K562 (cell line): ENCODE measurements around the gene SRSF9. TPM values are rescaled to one million over a fixed set of nuclear protein-coding genes. Genes with fewer than 3 reads are reported as not detected.

ENCODE experiments used
- CEBPB ChIP-seq: fragments of 450-650 bp; IDR thresholded peaks from 2 replicates; pipeline ENCODE4 v1.6.1; 2016; ENCODE audit warnings: missing genetic modification characterization, missing compliant biosample characterization
- CLOCK ChIP-seq: fragments of 250-450 bp; sonication (Bioruptor Pico); IDR thresholded peaks from 2 replicates; pipeline ENCODE4 v1.4.0; 2020; ENCODE audit warnings: mild to moderate bottlenecking, moderate library complexity, borderline replicate concordance
- EGR1 ChIP-seq: fragments of 450-650 bp; conservative IDR thresholded peaks from 2 replicates; pipeline ENCODE4 v1.6.1; 2017; ENCODE audit warnings: mild to moderate bottlenecking
- HDAC8 ChIP-seq: fragments of 450-650 bp; IDR thresholded peaks from 2 replicates; pipeline ENCODE4 v1.6.1; 2016; ENCODE audit warnings: mild to moderate bottlenecking, missing genetic modification characterization, moderate library complexity, missing compliant biosample characterization
- HNRNPK ChIP-seq: fragments of 200-400 bp; formaldehyde crosslinking; IDR thresholded peaks from one replicate; pipeline ENCODE4 v1.6.1; 2018; ENCODE audit warnings: mild to moderate bottlenecking, low read depth, low read length; ENCODE audit not compliant: poor library complexity, severe bottlenecking
- MYC ChIP-seq, 2 experiments: fragments of 250-450 bp in 1 of 2; sonication (Bioruptor Pico) in 1 of 2; IDR thresholded peaks; 2 replicates each; pipeline versions ENCODE4 v1.5.1 to v1.6.1; 2012 to 2021; ENCODE audit warnings: low read depth in 2 of 2, borderline replicate concordance in 1 of 2, improper control_type of control experiment in 1 of 2, low read length in 1 of 2, mild to moderate bottlenecking in 1 of 2, moderate library complexity in 1 of 2
- NEUROD1 ChIP-seq: fragments of 150-350 bp; IDR thresholded peaks from 2 replicates; pipeline ENCODE4 v1.6.1; 2014; ENCODE audit warnings: borderline replicate concordance, low read length, low read depth; ENCODE audit not compliant: partially characterized antibody
- NFXL1 ChIP-seq: fragments of 450-650 bp; formaldehyde crosslinking; IDR thresholded peaks from 2 replicates; pipeline ENCODE4 v1.4.0; 2021; ENCODE audit warnings: mild to moderate bottlenecking
- PHTF2 ChIP-seq: fragments of 250-450 bp; sonication (Bioruptor Pico); IDR thresholded peaks from 2 replicates; pipeline ENCODE4 v1.5.0; 2021; ENCODE audit warnings: mild to moderate bottlenecking
- POLR2AphosphoS2 ChIP-seq: IDR thresholded peaks from 2 replicates; pipeline ENCODE4 v1.6.1; 2012; ENCODE audit warnings: low read length, improper control_type of control experiment
- POLR3A ChIP-seq: IDR thresholded peaks from 2 replicates; pipeline ENCODE4 v1.6.1; 2011; ENCODE audit warnings: borderline replicate concordance, mild to moderate bottlenecking, moderate library complexity; ENCODE audit not compliant: insufficient read length, insufficient read depth; ENCODE audit errors: extremely low read depth
- RNF2 ChIP-seq: sonication (generic); IDR thresholded peaks from 2 replicates; pipeline ENCODE4 v1.6.1; 2016
- SMARCA5 ChIP-seq: fragments of 450-650 bp; IDR thresholded peaks from 2 replicates; pipeline ENCODE4 v1.6.1; 2016
- SOX6 ChIP-seq: fragments of 450-650 bp; IDR thresholded peaks from 2 replicates; pipeline ENCODE4 v1.6.1; 2014; ENCODE audit warnings: mild to moderate bottlenecking
- THRA ChIP-seq: fragments of 450-650 bp; IDR thresholded peaks from 2 replicates; pipeline ENCODE4 v1.6.1; 2017; ENCODE audit warnings: mild to moderate bottlenecking, moderate library complexity
- TRIM24 ChIP-seq, 2 experiments: fragments of 450-650 bp; IDR thresholded peaks; 2 replicates each; pipeline ENCODE4 v1.6.1; 2016
- ZKSCAN3 ChIP-seq: fragments of 250-450 bp; sonication (Bioruptor Pico); IDR thresholded peaks from 2 replicates; pipeline ENCODE4 v1.4.0; 2020
- ZNF551 ChIP-seq: fragments of 250-450 bp; sonication (Bioruptor Pico); IDR thresholded peaks from 2 replicates; pipeline ENCODE4 v1.5.0; 2021; ENCODE audit warnings: mild to moderate bottlenecking, moderate library complexity
- ZNF592 ChIP-seq: fragments of 450-650 bp; IDR thresholded peaks from 2 replicates; pipeline ENCODE4 v1.6.1; 2017; ENCODE audit warnings: antibody characterized with exemption, mild to moderate bottlenecking
- polyA plus RNA-seq, 8 experiments: library from polyadenylated mRNA; depleted of rRNA in 4 of 8; stranded (reverse) in 5 of 8; unstranded in 3 of 8; fragments of >200 nt; fragmentation: Nextera tagmentation in 2 of 8; fragmentation: Illumina TruSeq in 1 of 8; extraction: Ambion mirVana in 2 of 8; extraction: Trizol in 1 of 8; gene quantifications; 2 replicates each; pipeline versions ENCODE4 v1.2.1 to v1.2.3, GENCODE V29; 2011 to 2014; ENCODE audit warnings: inconsistent platforms in 1 of 8, missing spikeins in 1 of 8
- total RNA-seq, 7 experiments: library from RNA; depleted of rRNA in 6 of 7; stranded (reverse); fragments of >200 nt in 6 of 7; fragmentation: Illumina TruSeq in 2 of 7; extraction: Trizol in 2 of 7; gene quantifications; 2 replicates each; pipeline versions ENCODE4 v1.2.1 to v1.2.3, GENCODE V29; 2011 to 2021; ENCODE audit warnings: low replicate concordance in 1 of 7

The SRSF9 gene
- total and polyA plus RNA-seq, 9 of the 15 experiments (the other 6 are each of a cell fraction or from before 2014, with no cell fraction given), result 40.3 to 291 (median 230) TPM

GRCh38 chr12:120469450-120470149, at the start of gene SRSF9 (continued):
- TF ChIP-seq MYC (IDR thresholded peaks at IDR 0.05; ENCODE audit: low read depth, low read length), result peak; percentile 82
- TF ChIP-seq MYC (CRISPR knock-in tag; IDR thresholded peaks at IDR 0.05; ENCODE audit: borderline replicate concordance, low read depth), result peak; percentile 49; the same call in 1 of the 2 replicates
- TF ChIP-seq POLR3A, result no peak
- no peak for TF ChIP-seq PHTF2 (CRISPR knock-in tag)
- no peak for TF ChIP-seq ZKSCAN3 (CRISPR knock-in tag)
- TF ChIP-seq ZNF551 (CRISPR knock-in tag), result no peak
- TF ChIP-seq ZNF592, result peak; percentile 86
- no peak for TF ChIP-seq EGR1
- peak; percentile 47; the same call in 1 of the 2 replicates for TF ChIP-seq POLR2AphosphoS2
- TF ChIP-seq SMARCA5, result no peak
- TF ChIP-seq HNRNPK, result no peak
- TF ChIP-seq SOX6, result peak; percentile 55; the same call in 1 of the 2 replicates
- TF ChIP-seq HDAC8 (tag), result no peak
- TF ChIP-seq NFXL1 (CRISPR knock-in tag), result no peak
- TF ChIP-seq CEBPB (tag), result no peak
- no peak for TF ChIP-seq THRA
- TF ChIP-seq RNF2, result peak; percentile 68; the same call in 1 of the 2 replicates
- no peak for TF ChIP-seq CLOCK (CRISPR knock-in tag)
- no peak; a peak in 1 of 4 replicates for TF ChIP-seq TRIM24 (IDR thresholded peaks at IDR 0.05)
- TF ChIP-seq NEUROD1, result peak; percentile 66
